TTC549 (cell line): ENCODE results near the gene KRT82.
"Not testable (repeated sequence)": the region's sequence is repeated elsewhere in the genome, so short reads cannot be mapped to it uniquely, and the experiment has no call there.

Experiments
- FAIRE-seq: peaks from 2 replicates; lab custom pipeline; 2012; peaks lifted over from hg19 to GRCh38; lab: Jason Lieb, UNC

KRT82 gene

DNA sequence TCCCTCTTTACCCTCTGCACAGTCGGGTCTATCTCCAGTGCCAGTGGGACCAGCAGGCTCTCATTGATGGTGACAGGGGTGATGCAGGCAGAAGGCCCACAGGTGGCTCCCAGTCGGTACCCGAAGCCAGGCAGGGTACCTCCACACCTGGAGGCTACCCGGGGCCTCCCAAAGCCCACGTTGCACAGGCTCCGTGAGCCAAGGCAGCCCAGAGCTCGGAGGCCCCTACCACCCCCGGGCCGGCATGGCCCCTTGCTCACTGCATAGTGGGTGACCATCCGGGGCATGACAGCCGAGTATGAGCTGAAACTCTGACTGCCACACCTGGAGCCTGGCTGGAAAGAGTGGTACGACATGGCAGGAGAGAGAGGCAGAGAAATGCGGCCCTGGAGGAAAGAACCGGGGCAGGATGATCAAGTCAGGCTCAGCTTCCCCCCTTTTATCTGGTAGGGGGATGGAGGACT lies at the start of gene KRT82:
Gene KRT82 (minus strand): TSS at position 414 of the 464 bp plus-strand sequence. CDS start 58 bp downstream, at position 356.
- no peak for FAIRE-seq

DNA sequence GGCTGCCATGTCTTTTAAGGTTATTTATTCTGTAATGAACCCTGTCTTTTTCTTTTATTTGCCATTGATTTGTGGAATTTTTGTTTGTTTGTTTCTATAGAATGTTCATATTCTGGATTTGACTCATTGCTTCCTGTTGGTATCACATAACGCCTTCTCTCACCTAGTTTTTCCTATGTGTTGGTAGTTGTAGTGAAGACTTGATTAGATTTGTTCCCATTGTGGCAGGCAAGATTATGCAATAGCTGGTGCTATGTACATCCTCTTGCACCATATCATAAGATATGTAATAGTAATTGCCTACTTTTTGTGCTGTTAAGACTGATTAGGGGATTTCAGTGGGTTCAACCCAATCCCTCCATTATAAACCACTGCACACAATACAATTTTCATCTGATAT lies 49.7 kb upstream of the KRT82 start:
- FAIRE-seq = no peak

DNA sequence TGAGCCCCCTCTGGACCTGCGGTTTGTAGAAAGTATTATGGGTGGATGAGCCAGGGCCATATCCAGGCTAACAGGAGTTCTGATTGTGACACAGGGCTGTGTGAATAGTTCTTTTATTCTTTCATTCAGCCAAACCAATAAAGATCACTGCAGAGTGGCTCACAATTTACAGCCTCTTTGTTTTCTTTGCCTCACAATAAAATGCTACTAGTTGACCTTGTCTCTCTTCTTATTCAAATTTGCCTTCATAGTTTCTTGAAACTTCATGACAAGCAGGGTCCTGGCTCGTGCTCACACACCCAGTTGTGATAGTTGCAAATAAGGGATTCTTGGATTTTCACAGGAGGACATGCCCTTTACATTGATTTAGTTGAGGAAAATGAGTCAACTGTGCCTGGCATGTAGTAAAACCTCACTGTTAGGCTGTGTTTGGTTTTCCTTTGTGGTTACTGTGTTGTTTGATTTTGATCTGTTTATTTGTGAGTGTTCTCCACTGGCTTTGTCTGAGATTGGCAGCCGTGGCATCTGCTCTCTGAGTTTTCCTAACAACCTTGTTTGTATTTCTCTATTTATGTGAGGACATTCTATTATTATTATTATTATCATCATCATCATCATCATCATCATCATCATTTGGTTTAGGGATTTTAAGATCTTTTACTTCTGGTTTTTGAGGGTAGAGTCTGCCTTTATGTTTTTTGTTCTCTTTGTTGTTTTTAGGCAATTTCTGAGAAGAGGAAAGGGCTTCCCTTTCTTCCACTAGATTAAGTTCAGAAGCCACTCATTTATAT lies 48.5 kb upstream of the KRT82 start:
- FAIRE-seq = no peak

DNA sequence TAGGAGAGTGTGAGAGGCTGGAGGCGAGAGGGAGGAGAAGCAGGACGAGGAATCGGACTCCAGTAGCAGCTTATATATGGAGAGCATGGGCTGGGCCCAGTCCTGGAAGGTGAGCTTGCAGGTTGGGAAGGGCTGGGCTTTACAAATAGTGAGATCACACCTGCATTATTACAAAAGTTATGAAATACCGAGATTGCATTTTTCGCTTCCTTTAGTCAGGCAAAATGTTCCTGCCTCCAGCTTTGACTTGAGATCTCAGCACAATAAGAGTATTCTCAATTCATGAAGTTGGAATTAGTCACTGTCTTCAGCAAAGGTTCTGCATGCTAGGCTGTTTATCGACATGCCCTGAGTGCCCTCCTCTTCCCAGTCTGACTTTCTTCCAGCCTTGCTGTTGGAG lies 46.0 kb upstream of the KRT82 start, which contains the start of gene KRT6B:
Gene KRT6B (minus strand): TSS at position 46 of the 400 bp plus-strand sequence. CDS start 68 bp downstream, outside the sequence.
- FAIRE-seq = no peak

DNA sequence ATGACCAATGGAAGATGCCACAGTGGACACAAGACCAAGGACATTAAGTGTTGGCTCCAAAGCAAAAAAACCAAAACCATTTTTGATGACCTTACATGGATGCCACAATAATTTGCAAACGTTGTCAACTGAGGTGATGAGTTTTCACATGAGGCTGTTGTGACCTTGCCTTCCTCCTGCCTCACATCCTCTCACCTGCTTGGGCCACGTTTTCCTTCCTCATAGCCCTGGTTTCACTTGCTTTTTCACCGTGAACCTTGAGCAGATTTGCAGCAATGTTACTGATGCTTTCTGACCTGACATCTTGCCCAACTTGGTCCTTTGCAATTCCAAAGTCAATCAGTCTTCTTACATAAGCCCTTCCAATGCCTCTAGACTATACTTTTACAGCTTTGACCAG lies 42.1 kb upstream of the KRT82 start:
- no peak for FAIRE-seq

DNA sequence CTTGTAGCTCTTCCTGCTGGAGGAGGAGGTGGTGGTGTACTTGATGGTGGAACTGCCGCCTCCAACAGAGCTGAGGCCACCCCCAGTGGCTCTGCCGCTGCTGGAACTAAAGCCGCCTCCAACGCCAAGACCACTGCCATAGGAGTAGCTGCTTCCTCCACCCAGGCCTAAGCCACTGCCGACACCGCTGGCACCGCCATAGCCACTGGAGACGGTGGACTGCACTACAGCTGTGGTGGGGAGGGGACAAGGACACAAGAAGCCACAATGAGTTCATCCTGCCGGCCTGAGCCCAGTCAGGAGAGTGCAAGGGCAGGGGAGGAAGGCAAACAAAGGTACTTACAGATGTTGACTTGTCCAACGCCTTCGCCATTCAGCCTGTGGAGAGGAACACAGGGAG lies 41.1 kb upstream of the KRT82 start:
- not testable (repeated sequence) for FAIRE-seq

DNA sequence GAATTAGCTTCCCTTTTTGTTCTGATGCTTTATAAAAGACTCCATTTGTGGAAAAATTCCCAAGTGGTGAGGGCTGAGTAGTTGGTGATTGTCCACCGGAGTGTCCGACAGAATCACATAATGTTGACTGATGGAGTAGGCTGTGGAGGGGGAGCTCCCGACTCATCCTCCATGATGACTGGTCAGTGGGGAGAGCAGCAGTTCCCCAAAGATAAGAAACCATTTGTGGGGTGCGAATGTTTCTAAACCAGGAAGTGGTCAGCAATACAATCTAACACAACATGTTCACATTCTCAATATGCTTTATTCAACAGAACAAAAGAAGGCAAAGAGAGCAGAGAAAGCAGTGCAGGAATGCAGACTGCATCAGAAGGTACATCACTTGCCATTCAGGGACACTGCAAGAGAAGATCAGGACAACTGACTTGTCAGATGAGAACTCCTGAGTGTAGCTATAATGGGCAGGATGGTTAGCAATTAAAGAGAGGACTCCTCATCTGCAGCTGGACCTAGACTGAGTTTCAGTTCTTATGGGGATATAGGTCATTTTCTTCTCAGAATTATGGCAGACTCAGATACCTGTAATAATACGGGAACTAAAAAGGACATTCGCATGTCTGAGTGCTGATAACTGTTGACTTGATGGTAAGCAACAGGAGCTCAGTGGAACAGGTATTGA lies 40.4 kb upstream of the KRT82 start:
- no peak for FAIRE-seq

DNA sequence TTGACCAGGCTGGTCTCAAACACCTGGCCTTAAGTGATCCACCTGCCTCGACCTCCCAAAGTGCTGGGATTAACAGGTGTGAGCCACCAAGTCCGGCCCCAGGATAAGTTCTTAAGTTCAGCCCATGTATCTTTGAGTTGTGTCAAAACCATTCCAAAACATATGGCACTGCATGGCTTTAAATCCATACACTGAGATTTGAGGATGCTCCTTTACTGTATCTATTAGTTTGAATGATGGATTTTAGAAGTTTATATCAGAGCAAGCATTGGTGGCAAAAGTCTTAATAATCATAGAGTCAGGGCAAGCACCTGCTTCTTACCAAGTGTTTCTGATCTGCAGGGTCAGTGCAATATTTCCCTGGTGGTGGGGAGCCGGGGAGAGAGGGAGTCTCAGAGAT lies 39.7 kb upstream of the KRT82 start:
- FAIRE-seq = no peak

DNA sequence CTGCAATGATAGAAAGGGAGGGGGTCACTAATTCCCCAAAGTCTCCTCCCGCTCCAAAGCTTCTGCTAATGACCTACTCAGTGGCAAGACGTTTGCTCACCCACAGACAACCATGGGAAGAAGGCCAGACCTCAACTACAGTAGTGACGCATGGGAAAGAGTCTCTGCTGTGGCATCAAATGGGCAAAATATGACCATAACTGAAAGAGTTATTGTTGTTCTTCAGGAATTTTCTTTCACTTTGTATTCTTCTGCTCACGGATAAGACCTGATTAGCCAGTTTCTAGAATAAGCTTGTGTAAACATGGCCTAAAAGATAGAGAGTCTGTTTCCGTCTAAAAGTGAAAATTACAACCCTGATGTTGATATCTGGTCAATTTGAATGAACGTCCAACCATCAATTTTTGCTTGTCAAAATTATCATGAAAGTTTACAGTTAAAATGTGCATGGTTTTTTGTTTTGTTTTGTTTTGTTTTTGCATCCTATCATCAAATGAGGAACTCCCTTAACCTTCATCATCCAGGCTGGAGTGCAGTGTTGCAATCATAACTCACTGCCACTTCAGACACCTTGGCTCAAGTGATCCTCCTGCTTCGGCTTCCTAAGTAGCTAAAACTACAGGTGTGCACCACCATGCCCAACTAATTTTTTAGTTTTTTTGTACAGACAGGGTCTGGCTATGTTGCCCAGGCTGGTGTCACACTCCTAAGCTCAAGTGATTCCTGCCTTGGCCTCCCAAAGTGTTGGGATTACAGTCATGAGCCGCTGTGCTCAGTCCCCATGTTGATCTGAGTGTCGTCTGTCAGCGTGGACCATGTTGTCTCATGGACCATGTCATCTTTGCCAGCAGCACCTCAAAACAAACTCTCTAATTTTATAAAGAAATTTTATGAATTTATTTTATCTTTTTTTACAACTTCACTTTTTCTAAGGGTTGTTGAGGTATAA lies 38.8 kb upstream of the KRT82 start:
- FAIRE-seq = no peak

DNA sequence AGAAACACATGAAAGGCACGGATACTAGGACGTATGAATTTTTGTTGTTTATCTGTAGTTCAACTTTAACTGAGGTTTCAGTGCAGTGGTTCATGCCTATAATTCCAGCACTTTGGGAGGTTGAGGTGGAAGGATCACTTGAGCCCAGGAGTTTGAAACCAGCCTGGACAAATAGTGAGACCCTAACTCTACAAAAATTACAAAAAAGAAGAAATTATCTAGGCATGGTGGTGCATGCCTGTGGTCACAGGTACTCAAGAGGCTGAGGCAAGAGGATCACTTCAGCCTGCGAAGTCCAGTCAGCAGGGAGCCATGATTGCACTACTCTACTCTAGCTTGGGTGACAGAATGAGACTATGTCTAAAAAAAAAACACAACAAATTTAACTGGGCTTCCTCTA lies 37.8 kb upstream of the KRT82 start:
- FAIRE-seq = no peak

DNA sequence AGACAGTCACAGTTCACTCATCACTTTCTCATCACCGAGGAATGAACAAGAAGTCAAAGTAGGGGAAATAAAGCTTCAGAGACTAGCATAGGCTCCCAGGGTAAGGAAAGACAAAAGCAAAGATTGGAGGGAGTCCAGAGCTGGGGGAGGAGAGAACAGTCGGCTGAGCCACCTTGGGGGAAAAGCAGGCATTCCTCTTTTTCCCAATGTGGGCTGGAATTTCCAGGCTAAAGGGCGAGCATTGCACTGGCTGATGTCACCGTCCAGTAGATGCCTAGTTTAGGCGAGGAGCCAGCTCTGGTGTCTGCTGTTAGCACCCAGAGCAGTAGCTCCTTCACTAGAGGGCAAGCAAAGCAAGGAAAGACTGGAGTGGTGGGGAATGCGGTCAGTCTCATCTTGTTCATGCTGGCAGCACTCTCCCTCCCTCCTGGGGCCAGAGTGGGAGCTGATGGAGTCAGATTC lies 36.5 kb upstream of the KRT82 start:
- no peak for FAIRE-seq

DNA sequence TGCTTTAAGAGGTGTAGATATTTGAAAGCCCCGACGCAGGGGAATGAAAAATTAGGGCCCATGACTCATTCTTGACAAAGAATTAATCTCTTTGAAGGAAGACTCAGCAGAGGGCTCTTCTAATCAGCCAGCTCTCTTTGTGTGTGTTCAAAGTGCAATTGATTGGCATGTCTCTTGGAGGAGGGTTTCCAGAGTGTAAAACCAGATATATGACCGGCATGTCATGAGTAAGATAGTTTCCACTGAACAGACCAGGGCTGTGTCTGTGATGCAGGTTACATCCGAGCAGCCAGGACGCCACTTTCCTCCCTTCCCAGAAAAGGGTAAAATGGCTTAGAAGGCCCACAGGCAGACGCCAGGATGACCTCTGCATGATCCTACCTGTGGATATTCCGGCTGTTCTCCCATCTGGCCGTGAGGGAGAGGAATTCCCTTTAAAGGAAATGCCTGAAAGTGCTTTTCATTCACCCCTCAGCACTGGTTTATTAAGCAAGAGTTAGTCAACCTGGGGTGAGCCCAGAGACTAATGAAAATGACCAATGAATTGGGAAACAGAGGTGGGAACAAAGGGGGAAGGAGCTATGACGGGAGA lies 35.3 kb upstream of the KRT82 start:
- no peak for FAIRE-seq

DNA sequence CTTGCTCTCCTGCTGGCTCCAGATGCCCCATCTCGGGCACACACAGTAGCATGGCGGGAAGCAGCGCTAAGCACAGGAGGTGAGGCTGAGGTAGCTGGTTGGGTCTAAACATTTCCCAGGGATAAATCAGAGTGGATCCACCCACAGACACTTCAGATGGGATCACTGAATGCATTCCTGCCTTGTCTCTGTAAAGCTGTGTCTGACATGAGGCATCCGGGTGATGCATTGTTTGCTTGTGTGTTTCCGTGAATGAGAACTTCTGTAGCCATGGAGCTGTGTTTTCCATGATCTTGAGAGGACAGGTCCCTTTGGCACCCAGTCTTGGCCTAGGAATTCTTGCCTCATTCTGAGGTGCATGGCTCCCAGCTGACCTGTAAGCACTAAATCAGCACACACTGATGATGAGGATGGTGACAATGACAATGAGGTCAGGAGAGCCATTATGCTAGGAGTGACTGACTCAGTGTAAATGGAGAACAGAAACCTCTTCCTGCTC lies 34.7 kb upstream of the KRT82 start:
- no peak for FAIRE-seq

DNA sequence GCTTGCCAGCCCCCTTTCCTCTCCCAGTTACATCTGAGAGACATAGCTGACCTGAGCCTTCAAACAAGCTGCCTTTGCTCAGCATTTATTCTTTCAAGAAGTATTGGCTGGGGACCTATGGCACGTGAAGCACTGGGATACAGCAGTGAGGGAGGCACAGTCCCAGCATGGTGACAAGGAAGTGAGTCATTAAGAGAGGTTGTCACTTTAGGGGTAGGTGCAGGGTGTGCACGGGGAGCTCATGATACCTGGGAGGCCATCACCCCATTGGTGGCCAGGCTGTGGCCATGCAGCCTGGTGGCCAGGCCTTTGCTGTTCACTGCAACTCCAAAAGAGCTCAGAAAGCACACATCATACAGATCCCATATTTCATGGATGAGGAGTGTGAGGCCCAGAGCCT lies 33.7 kb upstream of the KRT82 start:
- FAIRE-seq = no peak

DNA sequence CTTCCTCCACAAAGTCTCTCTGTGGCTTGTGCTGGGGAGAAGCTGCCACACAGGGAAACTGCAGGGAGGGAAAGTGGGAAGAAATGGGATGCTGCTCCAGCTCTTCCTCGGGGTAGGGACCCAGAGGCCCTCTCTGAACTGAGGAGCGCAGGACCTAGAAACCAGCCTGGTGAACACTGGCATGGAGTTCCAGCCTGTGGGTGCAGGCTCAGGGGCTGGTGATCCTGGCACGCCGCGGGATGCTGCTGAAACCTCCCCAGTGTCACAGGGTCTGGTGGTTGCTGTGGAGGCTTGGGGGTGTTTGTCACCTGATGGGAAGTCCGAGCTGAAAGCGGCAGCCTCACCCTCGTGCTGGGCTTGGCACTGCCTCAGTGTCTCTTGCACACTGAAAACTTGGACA lies 33.3 kb upstream of the KRT82 start:
- FAIRE-seq = no peak

DNA sequence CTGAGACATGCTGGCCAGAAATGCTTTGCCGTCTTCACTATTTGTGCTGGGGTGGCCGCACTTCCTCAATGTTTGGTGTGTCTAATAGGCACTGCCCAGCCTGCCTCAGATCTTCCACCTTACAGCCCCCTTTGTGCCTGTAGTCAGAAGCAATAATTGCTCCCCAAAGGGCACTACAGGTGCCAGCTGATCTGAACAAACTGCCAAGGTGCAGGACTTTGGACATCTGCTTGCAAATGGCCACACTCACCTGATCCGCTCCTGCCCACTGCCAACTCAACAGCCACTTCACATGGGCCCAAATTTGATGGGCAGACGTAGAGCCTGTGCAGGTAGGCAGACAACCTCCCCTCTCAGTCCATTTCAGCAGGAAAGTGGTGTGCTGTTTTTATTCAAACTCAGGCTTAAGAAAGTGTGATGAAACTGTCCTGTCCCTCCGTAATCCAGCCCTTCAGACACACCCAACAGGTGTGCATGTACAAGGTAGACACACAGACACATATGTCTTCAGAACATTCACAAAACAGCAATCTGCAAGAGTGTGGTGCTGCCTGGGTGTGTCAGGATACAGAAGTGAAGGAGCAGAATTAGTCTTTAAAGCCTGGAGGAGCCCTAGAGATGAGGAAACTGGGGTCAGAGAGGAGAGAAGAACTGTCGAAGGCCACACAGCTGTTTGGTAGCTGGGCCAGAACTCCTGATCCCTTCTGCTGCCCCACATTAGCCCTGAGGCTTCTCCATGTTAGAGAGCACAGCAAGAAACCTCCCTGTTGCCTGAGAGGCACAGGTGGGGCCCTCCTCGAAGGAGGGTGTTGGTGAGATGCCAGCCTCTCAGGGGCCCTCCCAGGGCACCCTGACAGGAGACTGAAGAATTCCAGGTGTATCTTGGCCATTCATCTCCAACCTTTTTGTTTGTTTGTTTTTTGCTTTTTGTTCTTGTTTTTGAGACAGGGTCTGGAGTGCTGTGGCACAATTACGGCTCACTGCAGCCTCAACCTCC lies 32.5 kb upstream of the KRT82 start:
- no peak for FAIRE-seq

DNA sequence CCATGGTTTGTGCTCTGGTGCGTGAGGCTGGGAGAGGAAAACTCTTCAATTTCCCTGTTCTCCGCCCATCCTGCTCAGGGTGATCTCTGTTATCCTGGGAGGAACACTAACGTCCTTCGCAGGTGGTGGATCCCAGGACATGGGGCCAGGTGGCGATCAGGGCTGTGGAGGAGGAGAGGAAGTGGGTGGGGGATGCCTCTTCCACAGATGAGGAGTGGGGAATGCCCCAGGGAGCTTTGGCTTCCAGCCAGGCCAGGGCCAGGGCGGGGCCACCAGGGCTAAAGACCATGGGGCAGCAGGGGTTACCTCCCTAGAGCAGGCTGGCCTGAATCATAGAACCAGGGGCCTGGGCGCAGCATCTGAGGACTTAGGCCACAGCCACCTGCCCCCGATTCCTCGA lies 31.4 kb upstream of the KRT82 start:
- FAIRE-seq = no peak

DNA sequence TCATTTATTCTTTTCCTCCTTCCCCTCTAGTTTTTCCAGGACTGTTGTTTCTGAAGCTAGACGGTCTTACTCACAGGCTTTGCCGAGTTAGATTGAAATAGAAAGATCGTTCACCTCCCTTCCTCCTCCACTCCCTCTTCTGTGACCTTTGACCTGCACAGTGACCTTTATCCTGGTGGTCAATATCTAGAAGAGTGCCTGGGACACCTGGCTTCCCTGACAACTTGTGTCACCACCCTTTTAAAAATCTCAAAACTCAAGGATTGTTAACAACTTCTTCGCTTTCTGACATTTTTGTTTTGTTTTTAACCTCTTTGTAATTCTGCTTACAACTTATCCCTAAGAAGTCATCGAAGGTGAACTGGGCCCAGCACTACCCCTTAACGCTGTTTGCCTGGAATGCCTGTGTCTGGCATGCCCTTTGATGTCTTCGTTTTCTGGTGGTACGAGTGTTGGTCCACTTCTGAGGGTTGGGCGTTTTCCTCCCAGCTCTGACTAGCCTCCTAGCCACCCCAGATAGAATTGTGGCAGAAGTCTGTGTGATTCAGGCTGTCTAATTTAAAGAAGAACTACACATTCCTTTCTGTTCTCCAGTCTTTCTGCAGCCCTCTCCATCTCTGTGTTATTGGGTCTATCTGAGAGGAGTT lies 30.8 kb upstream of the KRT82 start:
- FAIRE-seq = no peak

DNA sequence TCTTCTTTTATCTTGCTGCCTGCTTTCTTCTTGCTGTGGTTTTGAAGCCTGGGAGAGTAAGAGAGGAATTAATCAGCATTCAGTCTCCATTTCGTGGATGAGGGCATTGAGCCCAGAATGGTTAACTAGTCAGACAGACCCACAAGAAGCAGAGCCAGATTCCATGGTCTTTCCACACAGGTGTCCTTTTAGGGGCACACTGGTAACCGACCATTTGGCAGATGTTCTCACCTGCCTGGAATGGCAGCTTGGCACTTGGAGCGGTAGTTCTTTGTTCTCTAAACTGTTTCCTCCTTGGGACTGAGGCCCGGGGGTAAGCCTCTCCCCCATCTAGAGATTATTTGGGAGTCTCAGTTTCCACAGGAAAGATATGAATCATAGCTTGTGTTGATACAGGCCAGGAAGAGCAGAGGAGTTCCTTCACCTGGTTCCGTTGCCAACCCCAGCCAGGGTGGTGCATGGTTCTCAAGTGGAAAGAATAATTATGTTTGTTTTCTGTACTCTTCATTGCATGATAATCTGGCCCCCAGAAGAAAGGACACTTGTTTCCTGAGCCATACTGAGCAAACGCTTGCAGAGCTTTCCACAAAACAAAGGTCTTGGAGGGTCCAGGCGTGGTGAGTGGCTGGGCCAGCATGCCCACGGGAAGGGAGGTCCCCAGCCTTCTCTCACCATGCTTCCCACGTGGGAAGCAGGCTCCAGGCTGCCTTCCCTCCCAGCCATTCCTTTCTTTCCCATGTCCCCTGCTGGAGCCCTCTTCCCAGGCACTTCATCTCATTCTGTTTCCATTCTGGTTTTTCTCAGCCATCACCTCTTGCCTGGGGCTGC lies 30.1 kb upstream of the KRT82 start:
- FAIRE-seq = no peak
